22Rv1 (cell line): ENCODE data around the gene CCT3.

Experiments
- CTCF ChIP-seq: fragments of 450-650 bp; IDR thresholded peaks from 2 replicates; pipeline ENCODE4 v1.5.1; 2017; ENCODE audit warnings: mild to moderate bottlenecking
- ZFX ChIP-seq: fragments of 450-650 bp; IDR thresholded peaks from 2 replicates; pipeline ENCODE4 v1.6.1; 2017; ENCODE audit warnings: antibody characterized with exemption, borderline replicate concordance

GRCh38 chr1:156342166-156342955 lies 4.3 kb upstream of the CCT3 start:
- TF ChIP-seq CTCF: no peak
- TF ChIP-seq ZFX: no peak
